Upper lobe of left lung (tissue), 6 donors: ENCODE data around the gene GALC. TPM values are rescaled to one million over a fixed set of nuclear protein-coding genes. Genes with fewer than 3 reads are reported as not detected.

Experiments used
- ATAC-seq, 2 donors: fragments of 200-7000 bp; cut with Tn5 transposase; one replicate each; pipeline ENCODE4 v1.9.1; 2022; ENCODE audit warnings: mild to moderate bottlenecking in 2 of 2, moderate library complexity in 2 of 2; ENCODE audit not compliant: low FRiP score in 2 of 2
- DNase-seq, 2 donors: peaks; one replicate each; pipeline ENCODE4 v3.0.0-alpha.2; 2019 to 2020
- H3K27ac ChIP-seq, 4 donors: fragments of 200-600 bp; sonication (generic); one replicate each; pipeline ENCODE4 v1.5.1; 2016 to 2019
- H3K27me3 ChIP-seq, 4 donors: fragments of 200-600 bp; sonication (generic); one replicate each; pipeline ENCODE4 v1.5.1; 2017 to 2019
- H3K36me3 ChIP-seq, 4 donors: fragments of 200-600 bp; sonication (generic); one replicate each; pipeline ENCODE4 v1.5.1; 2016 to 2019
- H3K4me1 ChIP-seq, 4 donors: fragments of 200-600 bp; sonication (generic); one replicate each; pipeline ENCODE4 v1.5.1; 2018 to 2019
- H3K4me3 ChIP-seq, 4 donors: fragments of 200-600 bp; sonication (generic); one replicate each; pipeline ENCODE4 v1.5.1; 2017 to 2019; ENCODE audit warnings: mild to moderate bottlenecking in 2 of 4, moderate library complexity in 1 of 4
- H3K9me3 ChIP-seq, 4 donors: fragments of 200-600 bp; sonication (generic); one replicate each; pipeline ENCODE4 v1.5.1; 2018 to 2019
- EP300 ChIP-seq, 4 donors: sonication (generic); formaldehyde crosslinking; IDR thresholded peaks; one replicate each; pipeline ENCODE4 v1.5.1; 2017; ENCODE audit warnings: antibody characterized with exemption in 4 of 4, control low read depth in 2 of 4
- POLR2A ChIP-seq, 4 donors: fragments of 450-650 bp; IDR thresholded peaks; one replicate each; pipeline ENCODE4 v1.5.1; 2016 to 2017; ENCODE audit warnings: antibody characterized with exemption in 4 of 4, mild to moderate bottlenecking in 2 of 4
- POLR2AphosphoS5 ChIP-seq, 2 donors: sonication (generic); formaldehyde crosslinking; IDR thresholded peaks; one replicate each; pipeline ENCODE4 v1.5.1; 2017; ENCODE audit warnings: antibody characterized with exemption in 2 of 2
- whole genome bisulfite sequencing, 2 donors: methylation state at CpG; one replicate each; pipeline ENCODE4 v1.1.5; 2017 to 2018; 5-methylcytosine and 5-hydroxymethylcytosine counted together
- total RNA-seq, 6 donors: library from RNA; depleted of rRNA in 4 of 6; stranded (reverse); fragments of >200 nt in 4 of 6; gene quantifications; one replicate each; pipeline versions ENCODE4 v1.1.0 to v1.2.1, GENCODE V29; 2016 to 2021
- TF ChIP-seq, protein P1 (sequence below), 6 experiments: fragments of 450-650 bp in 4 of 6; fragments of 200-600 bp in 2 of 6; sonication (generic) in 2 of 6; IDR thresholded peaks; one replicate each; pipeline ENCODE4 v1.5.1; 2016 to 2019; ENCODE audit warnings: antibody characterized with exemption in 6 of 6
- donor health status: DM: no; HTN: no; CAD: no; lungs with moderate emphysema.
- donor health status: DM: no; HTN: yes; CAD: no; lungs with severe emphysema.

GALC gene
- total RNA-seq, 6 donors from 2014 or later = 24.2 to 64.3 (median 49.0) TPM

GRCh38 chr14:88005978-88006851 is 13.2 kb upstream of the GALC start:
- Histone ChIP-seq H3K9me3 (no peaks in the 10 kb centered on the region), H3K36me3 (no peaks in the 10 kb centered on the region), H3K27ac (peak overlapping the region; percentile 69 to 80 (median 72)), H3K27me3 (no peaks in the 10 kb centered on the region), H3K4me1 (peaks cover 0 to 4% (median 0%) of the 10 kb centered on the region in 4 donors), H3K4me3 (peak overlapping the region in 3 of 4 donors; percentile 4 to 34 (median 15))
- TF ChIP-seq, protein P1, sequence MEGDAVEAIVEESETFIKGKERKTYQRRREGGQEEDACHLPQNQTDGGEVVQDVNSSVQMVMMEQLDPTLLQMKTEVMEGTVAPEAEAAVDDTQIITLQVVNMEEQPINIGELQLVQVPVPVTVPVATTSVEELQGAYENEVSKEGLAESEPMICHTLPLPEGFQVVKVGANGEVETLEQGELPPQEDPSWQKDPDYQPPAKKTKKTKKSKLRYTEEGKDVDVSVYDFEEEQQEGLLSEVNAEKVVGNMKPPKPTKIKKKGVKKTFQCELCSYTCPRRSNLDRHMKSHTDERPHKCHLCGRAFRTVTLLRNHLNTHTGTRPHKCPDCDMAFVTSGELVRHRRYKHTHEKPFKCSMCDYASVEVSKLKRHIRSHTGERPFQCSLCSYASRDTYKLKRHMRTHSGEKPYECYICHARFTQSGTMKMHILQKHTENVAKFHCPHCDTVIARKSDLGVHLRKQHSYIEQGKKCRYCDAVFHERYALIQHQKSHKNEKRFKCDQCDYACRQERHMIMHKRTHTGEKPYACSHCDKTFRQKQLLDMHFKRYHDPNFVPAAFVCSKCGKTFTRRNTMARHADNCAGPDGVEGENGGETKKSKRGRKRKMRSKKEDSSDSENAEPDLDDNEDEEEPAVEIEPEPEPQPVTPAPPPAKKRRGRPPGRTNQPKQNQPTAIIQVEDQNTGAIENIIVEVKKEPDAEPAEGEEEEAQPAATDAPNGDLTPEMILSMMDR (IDR thresholded peaks at IDR 0.05) = no peak
- TF ChIP-seq POLR2A (IDR thresholded peaks at IDR 0.05) (peak in 1 of 4 donors; percentile 58), POLR2AphosphoS5 (IDR thresholded peaks at IDR 0.05) (peak in 1 of 2 donors; percentile 60), EP300 (IDR thresholded peaks at IDR 0.05) (peak in 1 of 4 donors; percentile 25)
- 56 to 74% methylated on average over 13 of the region's 13 CpGs for WGBS, 2 donors
- peak in 1 of 2 donors; percentile 67 for DNase-seq
- peak; percentile 83 to 90 for ATAC-seq

- H3K4me1 ChIP-seq = peaks cover 0 to 4% (median 0%) of the 10 kb centered on the region in 4 donors
Measured at GRCh38 chr14:88005050-88005481, 12.1 kb upstream of the GALC start, which contains the start of gene GPR65. TSS of gene GPR65 (plus strand) at chr14:88005135. CDS start at chr14:88010848, 5,713 bp downstream.

GRCh38 chr14:88004506-88005036 is 11.6 kb upstream of the GALC start:
- ATAC-seq (no peak), DNase-seq (no peak)
- no peaks in the 10 kb centered on the region for H3K9me3 ChIP-seq
- no peak for TF ChIP-seq EP300 (IDR thresholded peaks at IDR 0.05)
- no peak for TF ChIP-seq POLR2AphosphoS5 (IDR thresholded peaks at IDR 0.05)
- no peak for TF ChIP-seq POLR2A (IDR thresholded peaks at IDR 0.05)
- TF ChIP-seq, protein P1 (IDR thresholded peaks at IDR 0.05) = no peak
- no peaks in the 10 kb centered on the region for H3K27me3 ChIP-seq
- WGBS, 2 donors = 59 to 70% methylated on average over 3 of the region's 3 CpGs
- H3K4me3 ChIP-seq = peak overlapping the region in 2 of 4 donors; percentile 15 to 25
- peak overlapping the region in 3 of 4 donors; percentile 1 to 80 (median 70) for H3K27ac ChIP-seq
- peaks cover 0 to 4% (median 0%) of the 10 kb centered on the region in 4 donors for H3K4me1 ChIP-seq
- H3K36me3 ChIP-seq = no peaks in the 10 kb centered on the region

More at GRCh38 chr14:88005050-88005481, 12.1 kb upstream of the GALC start, which contains the start of gene GPR65:
- DNase-seq (peak in 1 of 2 donors; percentile 31), ATAC-seq (peak in 1 of 2 donors; percentile 81)
- TF ChIP-seq POLR2A (IDR thresholded peaks at IDR 0.05) (peak in 1 of 4 donors; percentile 66), POLR2AphosphoS5 (IDR thresholded peaks at IDR 0.05) (no peak)
- Histone ChIP-seq H3K27ac (peak within 1 kb of the TSS; percentile 69 to 80 (median 72)), H3K27me3 (no peaks in the 10 kb centered on the region), H3K36me3 (no peaks in the 10 kb centered on the region), H3K4me3 (peak within 1 kb of the TSS in 3 of 4 donors; percentile 15 to 34 (median 25)), H3K9me3 (no peaks in the 10 kb centered on the region)
- WGBS, 2 donors = 31 to 39% methylated on average over 3 of the region's 3 CpGs

GRCh38 chr14:88003425-88003824 is 10.4 kb upstream of the GALC start:
- H3K9me3 ChIP-seq = no peaks in the 10 kb centered on the region
- DNase-seq = no peak
- H3K4me1 ChIP-seq = peaks cover 0 to 6% (median 2%) of the 10 kb centered on the region in 4 donors
- WGBS, 2 donors = 70 to 71% methylated on average over 4 of the region's 4 CpGs
- peak overlapping the region; percentile 19 to 64 (median 61) for H3K27ac ChIP-seq
- no peak for TF ChIP-seq POLR2A (IDR thresholded peaks at IDR 0.05)
- TF ChIP-seq, protein P1 (IDR thresholded peaks at IDR 0.05) = no peak
- TF ChIP-seq POLR2AphosphoS5 (IDR thresholded peaks at IDR 0.05) = no peak
- TF ChIP-seq EP300 (IDR thresholded peaks at IDR 0.05) = no peak
- H3K27me3 ChIP-seq = no peaks in the 10 kb centered on the region
- no peak overlapping the region for H3K4me3 ChIP-seq
- ATAC-seq = no peak
- no peaks in the 10 kb centered on the region for H3K36me3 ChIP-seq
